ENCODE results near the gene DTHD1. TPM values are rescaled to one million over a fixed set of nuclear protein-coding genes. Genes with fewer than 3 reads are reported as not detected.

The DTHD1 gene
- total and polyA plus RNA-seq, 8 donors = 0.09 to 0.12 (median 0.09) TPM; not detected in 4

DNA sequence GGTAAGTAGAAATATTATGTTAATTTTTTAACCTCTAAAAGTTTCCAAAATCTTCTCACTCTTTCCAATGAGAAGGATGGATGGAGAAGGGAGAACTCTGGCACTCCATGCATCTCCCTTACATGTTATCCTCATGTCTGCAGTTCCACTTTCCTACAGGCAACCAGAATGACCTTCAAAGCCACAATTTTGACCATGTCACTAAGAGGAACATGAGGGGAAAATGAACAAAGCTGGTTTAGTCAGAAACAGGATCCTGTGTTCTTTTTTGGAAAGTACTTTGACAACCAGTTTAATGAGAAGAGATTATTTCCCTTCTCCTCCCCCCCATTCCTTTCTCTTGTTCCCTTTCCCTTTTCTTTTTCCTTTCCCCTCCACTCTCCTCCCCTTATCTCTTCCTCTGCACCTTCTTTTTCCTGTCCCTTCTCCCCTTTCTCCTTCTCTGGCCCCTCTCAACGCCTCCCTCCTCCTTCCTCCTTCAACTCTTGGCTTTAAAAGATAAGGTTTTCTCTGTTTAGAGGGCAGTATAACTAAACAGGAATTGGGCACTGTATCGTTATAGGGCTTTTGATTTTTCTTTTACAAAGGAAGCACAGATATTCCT, 42.5 kb downstream of the DTHD1 start:
- DNase-seq (no peak), FAIRE-seq (no peak), ATAC-seq (peak in 2 of 4 donors; percentile 36 to 44)
- intact Hi-C loops (cut with DNase I) = no loop called here
- H3K27ac ChIP-seq = no peak overlapping the region
- no peaks in the 10 kb centered on the region for H3K36me3 ChIP-seq
- no peaks in the 10 kb centered on the region for H3K4me1 ChIP-seq
- no peaks in the 10 kb centered on the region for H3K9me3 ChIP-seq
- H3K4me3 ChIP-seq = no peak overlapping the region
- TF ChIP-seq, protein P1, sequence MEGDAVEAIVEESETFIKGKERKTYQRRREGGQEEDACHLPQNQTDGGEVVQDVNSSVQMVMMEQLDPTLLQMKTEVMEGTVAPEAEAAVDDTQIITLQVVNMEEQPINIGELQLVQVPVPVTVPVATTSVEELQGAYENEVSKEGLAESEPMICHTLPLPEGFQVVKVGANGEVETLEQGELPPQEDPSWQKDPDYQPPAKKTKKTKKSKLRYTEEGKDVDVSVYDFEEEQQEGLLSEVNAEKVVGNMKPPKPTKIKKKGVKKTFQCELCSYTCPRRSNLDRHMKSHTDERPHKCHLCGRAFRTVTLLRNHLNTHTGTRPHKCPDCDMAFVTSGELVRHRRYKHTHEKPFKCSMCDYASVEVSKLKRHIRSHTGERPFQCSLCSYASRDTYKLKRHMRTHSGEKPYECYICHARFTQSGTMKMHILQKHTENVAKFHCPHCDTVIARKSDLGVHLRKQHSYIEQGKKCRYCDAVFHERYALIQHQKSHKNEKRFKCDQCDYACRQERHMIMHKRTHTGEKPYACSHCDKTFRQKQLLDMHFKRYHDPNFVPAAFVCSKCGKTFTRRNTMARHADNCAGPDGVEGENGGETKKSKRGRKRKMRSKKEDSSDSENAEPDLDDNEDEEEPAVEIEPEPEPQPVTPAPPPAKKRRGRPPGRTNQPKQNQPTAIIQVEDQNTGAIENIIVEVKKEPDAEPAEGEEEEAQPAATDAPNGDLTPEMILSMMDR (IDR thresholded peaks at IDR 0.05) = no peak
- H3K27me3 ChIP-seq = no peaks in the 10 kb centered on the region
- 55 to 63% methylated on average over 2 of the region's 2 CpGs for WGBS, 2 donors

DNA sequence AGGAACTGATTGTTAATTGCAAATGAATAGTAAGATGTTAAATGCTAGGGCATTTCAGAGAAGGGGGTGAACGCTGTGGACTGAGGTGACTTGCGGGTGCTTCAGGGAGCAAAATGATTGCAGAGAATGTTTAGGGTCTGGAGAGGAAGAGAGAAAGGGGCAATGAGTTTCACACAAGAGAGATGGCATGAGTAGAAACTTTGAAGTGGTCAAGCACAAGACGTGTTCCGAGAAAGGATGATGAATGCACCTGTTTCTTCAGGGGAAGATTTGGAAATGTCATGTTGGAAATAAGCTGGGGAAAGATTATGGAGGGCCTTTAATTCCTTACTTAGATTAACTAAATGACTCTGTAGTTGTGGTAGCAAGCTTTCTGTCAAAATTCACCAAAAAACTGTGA, 43.4 kb downstream of the DTHD1 start:
- Histone ChIP-seq H3K27me3 (no peaks in the 10 kb centered on the region), H3K4me3 (no peak overlapping the region), H3K27ac (no peak overlapping the region), H3K9me3 (no peaks in the 10 kb centered on the region), H3K4me1 (no peaks in the 10 kb centered on the region), H3K36me3 (no peaks in the 10 kb centered on the region)
- FAIRE-seq = no peak
- WGBS, 2 donors = 90 to 95% methylated on average over 4 of the region's 4 CpGs
- TF ChIP-seq, protein P1 (IDR thresholded peaks at IDR 0.05) = no peak
- ATAC-seq = no peak
- intact Hi-C loops (cut with DNase I) = no loop called here
- no peak for DNase-seq

GRCh38 chr4:36325499-36325898, 44.1 kb downstream of the DTHD1 start:
- H3K4me3 ChIP-seq = no peak overlapping the region
- DNase-seq (no peak), ATAC-seq (peak in 2 of 4 donors; percentile 48 to 74), FAIRE-seq (no peak)
- H3K36me3 ChIP-seq = no peaks in the 10 kb centered on the region
- no peak overlapping the region for H3K27ac ChIP-seq
- 54 to 60% methylated on average over 1 of the region's 1 CpG for WGBS, 2 donors
- no peaks in the 10 kb centered on the region for H3K9me3 ChIP-seq
- H3K4me1 ChIP-seq = no peaks in the 10 kb centered on the region
- TF ChIP-seq, protein P1 (IDR thresholded peaks at IDR 0.05) = no peak
- intact Hi-C loops (cut with DNase I) = no loop called here
- H3K27me3 ChIP-seq = no peaks in the 10 kb centered on the region

GRCh38 chr4:36325926-36326325, 44.5 kb downstream of the DTHD1 start:
- FAIRE-seq = no peak
- H3K27me3 ChIP-seq = no peaks in the 10 kb centered on the region
- intact Hi-C loops (cut with DNase I) = no loop called here
- H3K9me3 ChIP-seq = no peaks in the 10 kb centered on the region
- no peak for ATAC-seq
- DNase-seq = no peak
- WGBS, 2 donors = 65 to 71% methylated on average over 3 of the region's 3 CpGs
- TF ChIP-seq, protein P1 (IDR thresholded peaks at IDR 0.05) = no peak
- no peaks in the 10 kb centered on the region for H3K36me3 ChIP-seq
- no peak overlapping the region for H3K4me3 ChIP-seq
- no peaks in the 10 kb centered on the region for H3K4me1 ChIP-seq
- H3K27ac ChIP-seq = no peak overlapping the region

- Histone ChIP-seq H3K27me3 (no peaks in the 10 kb centered on the region), H3K9me3 (no peaks in the 10 kb centered on the region), H3K4me1 (no peaks in the 10 kb centered on the region), H3K36me3 (no peaks in the 10 kb centered on the region), H3K4me3 (no peak overlapping the region), H3K27ac (no peak overlapping the region)
- no peak for DNase-seq
- intact Hi-C loops (cut with DNase I) = no loop called here
- WGBS, 2 donors = 91 to 92% methylated on average over 4 of the region's 4 CpGs
- no peak for FAIRE-seq
- no peak for ATAC-seq
- TF ChIP-seq, protein P1 (IDR thresholded peaks at IDR 0.05) = no peak
Observed at GRCh38 chr4:36326476-36327029, 45.1 kb downstream of the DTHD1 start.

All from pancreas (tissue), 10 donors.